ENCODE results near the gene CCDC112.

The CCDC112 gene

GRCh38 chr5:115262321-115263077 lies 34.0 kb downstream of the CCDC112 start, which contains the start of gene PGGT1B:
Gene PGGT1B (minus strand): TSS chr5:115262877. CDS start chr5:115262851, 26 bp downstream.
- DNase-seq: peak; percentile 66
- Histone ChIP-seq H3K4me1 (ENCODE audit: low read length) (peaks cover 16% of the 10 kb centered on the region), H3K9me2 (replicated peaks; ENCODE audit: insufficient read depth, low read length) (no peaks in the 10 kb centered on the region), H2AFZ (ENCODE audit: low read length) (peak within 1 kb of the TSS; percentile 99), H3F3A (ENCODE audit: insufficient read depth, low read length) (peaks cover 9% of the 10 kb centered on the region; the same call in 1 of the 2 replicates), H3K9ac (ENCODE audit: low read length) (peak within 1 kb of the TSS; percentile 87), H3K36me3 (replicated peaks; ENCODE audit: insufficient read depth, low read length) (no peaks in the 10 kb centered on the region), H3K9me3 (replicated peaks; ENCODE audit: insufficient read depth, low read length) (0 out of 2 replicates have a peak, but pooled peaks cover 4% of the 10 kb centered on the region), H3K27me3 (replicated peaks; ENCODE audit: insufficient read depth, low read length) (no peaks in the 10 kb centered on the region), H3K4me2 (ENCODE audit: low read depth, low read length) (peak within 1 kb of the TSS; percentile 93), H3K4me3 (ENCODE audit: low read length) (peak within 1 kb of the TSS; percentile 87), H3K27ac (ENCODE audit: low read length) (peak within 1 kb of the TSS; percentile 71; the same call in 1 of the 2 replicates), H4K20me1 (ENCODE audit: insufficient read depth, low read length) (no peaks in the 10 kb centered on the region; the same call in 1 of the 2 replicates), H3K79me2 (ENCODE audit: low read length) (peaks cover 54% of the 10 kb centered on the region)
- TF ChIP-seq EZH2phosphoT487 (IDR thresholded peaks at IDR 0.05; ENCODE audit: low read length): no peak
- no peak for TF ChIP-seq EZH2 (optimal IDR thresholded peaks at IDR 0.05; ENCODE audit: low read depth, low read length)
- no peak for TF ChIP-seq CTCF (IDR thresholded peaks at IDR 0.05; ENCODE audit: low read length)

GRCh38 chr5:115262011-115262320 lies 34.5 kb downstream of the CCDC112 start:
- Histone ChIP-seq H3K9me3 (replicated peaks; ENCODE audit: insufficient read depth, low read length) (0 out of 2 replicates have a peak, but pooled peaks cover 4% of the 10 kb centered on the region), H3K4me3 (ENCODE audit: low read length) (peak overlapping the region; percentile 87), H3K36me3 (replicated peaks; ENCODE audit: insufficient read depth, low read length) (no peaks in the 10 kb centered on the region), H3K27ac (ENCODE audit: low read length) (peak overlapping the region; percentile 71; the same call in 1 of the 2 replicates), H3K79me2 (ENCODE audit: low read length) (peaks cover 59% of the 10 kb centered on the region), H3K9ac (ENCODE audit: low read length) (peak overlapping the region; percentile 87), H3K4me2 (ENCODE audit: low read depth, low read length) (peak overlapping the region; percentile 93), H3F3A (ENCODE audit: insufficient read depth, low read length) (peaks cover 9% of the 10 kb centered on the region; the same call in 1 of the 2 replicates), H3K27me3 (replicated peaks; ENCODE audit: insufficient read depth, low read length) (no peaks in the 10 kb centered on the region), H3K4me1 (ENCODE audit: low read length) (peaks cover 16% of the 10 kb centered on the region), H4K20me1 (ENCODE audit: insufficient read depth, low read length) (no peaks in the 10 kb centered on the region; the same call in 1 of the 2 replicates), H2AFZ (ENCODE audit: low read length) (peak overlapping the region; percentile 99), H3K9me2 (replicated peaks; ENCODE audit: insufficient read depth, low read length) (no peaks in the 10 kb centered on the region)
- DNase-seq: no peak
- no peak for TF ChIP-seq EZH2 (optimal IDR thresholded peaks at IDR 0.05; ENCODE audit: low read depth, low read length)
- TF ChIP-seq CTCF (IDR thresholded peaks at IDR 0.05; ENCODE audit: low read length): no peak
- TF ChIP-seq EZH2phosphoT487 (IDR thresholded peaks at IDR 0.05; ENCODE audit: low read length): no peak

GRCh38 chr5:115260248-115260647 lies 36.2 kb downstream of the CCDC112 start:
- Histone ChIP-seq H3K9me3 (replicated peaks; ENCODE audit: insufficient read depth, low read length) (0 out of 2 replicates have a peak, but pooled peaks cover 4% of the 10 kb centered on the region), H3F3A (ENCODE audit: insufficient read depth, low read length) (peaks cover 9% of the 10 kb centered on the region; the same call in 1 of the 2 replicates), H3K4me1 (ENCODE audit: low read length) (peaks cover 16% of the 10 kb centered on the region), H3K27me3 (replicated peaks; ENCODE audit: insufficient read depth, low read length) (no peaks in the 10 kb centered on the region), H3K4me3 (ENCODE audit: low read length) (no peak overlapping the region), H3K9me2 (replicated peaks; ENCODE audit: insufficient read depth, low read length) (no peaks in the 10 kb centered on the region), H3K4me2 (ENCODE audit: low read depth, low read length) (0 out of 2 replicates have a peak overlapping the region, but pooled peaks have one; percentile 93), H3K27ac (ENCODE audit: low read length) (no peak overlapping the region), H3K79me2 (ENCODE audit: low read length) (peaks cover 76% of the 10 kb centered on the region), H2AFZ (ENCODE audit: low read length) (no peak overlapping the region), H4K20me1 (ENCODE audit: insufficient read depth, low read length) (peaks cover 4% of the 10 kb centered on the region; the same call in 1 of the 2 replicates), H3K36me3 (replicated peaks; ENCODE audit: insufficient read depth, low read length) (no peaks in the 10 kb centered on the region), H3K9ac (ENCODE audit: low read length) (no peak overlapping the region)
- TF ChIP-seq CTCF (IDR thresholded peaks at IDR 0.05; ENCODE audit: low read length) (no peak), EZH2 (optimal IDR thresholded peaks at IDR 0.05; ENCODE audit: low read depth, low read length) (no peak), EZH2phosphoT487 (IDR thresholded peaks at IDR 0.05; ENCODE audit: low read length) (no peak)
- no peak for DNase-seq

All from MM.1S (cell line).